Kidney tubule cell (primary cell): ENCODE data around the gene SH2D4B.
A peak's percentile ranks its signal among the peaks of the same experiment; 100 is the strongest.

ENCODE experiments used
- DNase-seq: peaks from one replicate; pipeline ENCODE4 v3.0.0-alpha.2; 2018; ENCODE audit warnings: low spot score

Gene SH2D4B

DNA sequence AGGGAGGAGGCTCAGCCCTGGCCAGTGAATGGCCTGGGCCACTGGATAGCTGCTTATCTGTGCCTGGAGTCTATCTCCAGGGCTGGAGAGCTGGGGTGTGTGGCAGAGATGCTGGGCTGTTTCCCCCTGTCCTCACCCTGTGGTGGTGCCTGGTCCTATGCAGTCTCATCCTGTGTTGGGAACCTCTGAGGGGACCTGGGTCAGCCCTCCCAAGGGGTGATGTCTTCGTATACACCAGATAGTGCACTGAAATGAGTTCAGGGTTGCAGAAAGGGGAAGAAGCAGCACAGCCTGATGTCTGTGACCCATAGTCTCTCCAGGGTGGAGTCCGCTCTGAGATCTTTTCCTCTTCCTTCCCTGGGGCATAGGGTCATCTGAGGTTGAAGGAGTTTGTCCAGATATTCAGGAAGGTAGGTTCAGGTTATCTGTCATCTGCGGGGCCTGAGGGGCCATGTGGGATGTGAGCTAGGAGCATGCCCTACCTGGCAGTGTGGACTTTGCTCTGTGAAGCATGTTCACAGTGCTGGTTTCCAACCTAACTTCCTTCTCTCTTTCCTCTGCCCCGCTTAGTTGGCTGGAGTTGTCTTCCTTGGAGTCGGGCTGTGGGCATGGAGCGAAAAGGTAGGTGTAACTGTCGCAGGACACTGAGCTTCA lies 33.4 kb upstream of the SH2D4B start:
- DNase-seq, result peak; percentile 51

DNA sequence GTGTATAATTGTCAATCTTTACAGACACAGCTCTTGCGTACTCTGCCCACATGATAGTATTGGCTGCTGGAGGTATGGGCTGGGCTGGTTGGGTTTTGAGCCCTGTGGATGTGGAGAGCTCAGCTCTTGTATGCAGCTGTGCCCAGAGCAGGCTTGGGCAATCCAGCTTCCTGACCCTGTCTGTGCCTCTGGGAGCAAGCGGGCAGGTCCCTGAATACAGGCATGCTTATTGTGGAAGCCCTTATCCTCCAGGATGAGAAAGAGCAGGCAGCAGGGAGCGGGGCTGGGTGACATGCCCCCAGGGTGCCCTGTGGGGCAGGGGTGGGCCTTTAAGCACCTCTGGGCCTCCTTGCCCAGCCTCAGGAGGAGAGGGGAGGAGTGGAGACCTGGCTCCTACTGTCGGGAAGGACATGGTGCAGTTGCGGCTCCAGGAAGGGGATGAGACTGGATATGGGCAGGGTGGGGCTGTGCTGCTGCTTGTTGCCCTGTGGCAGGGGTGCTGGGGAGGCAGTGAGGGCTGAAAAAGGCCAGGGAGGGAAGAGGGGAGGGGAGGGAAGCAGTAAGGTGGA lies 32.7 kb upstream of the SH2D4B start:
- DNase-seq, result no peak

DNA sequence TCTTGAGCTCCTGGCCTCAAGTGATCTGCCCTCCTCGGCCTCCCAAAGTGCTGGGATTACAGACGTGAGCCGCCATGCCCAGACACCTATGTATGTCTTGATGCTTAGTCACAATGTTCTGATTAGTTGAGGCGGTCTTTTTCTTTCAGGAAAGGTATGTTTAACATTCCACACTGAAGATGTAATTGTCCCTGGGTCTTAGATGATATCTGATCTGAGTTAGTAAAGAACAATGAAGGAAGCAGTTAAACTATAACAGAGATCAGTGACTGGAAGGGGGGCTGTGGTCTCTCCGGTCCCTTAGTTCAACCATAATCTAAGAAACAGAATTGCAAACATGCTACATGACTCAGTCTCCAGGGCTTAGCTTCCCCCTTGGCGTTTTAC lies 31.5 kb upstream of the SH2D4B start:
- peak; percentile 99 for DNase-seq

DNA sequence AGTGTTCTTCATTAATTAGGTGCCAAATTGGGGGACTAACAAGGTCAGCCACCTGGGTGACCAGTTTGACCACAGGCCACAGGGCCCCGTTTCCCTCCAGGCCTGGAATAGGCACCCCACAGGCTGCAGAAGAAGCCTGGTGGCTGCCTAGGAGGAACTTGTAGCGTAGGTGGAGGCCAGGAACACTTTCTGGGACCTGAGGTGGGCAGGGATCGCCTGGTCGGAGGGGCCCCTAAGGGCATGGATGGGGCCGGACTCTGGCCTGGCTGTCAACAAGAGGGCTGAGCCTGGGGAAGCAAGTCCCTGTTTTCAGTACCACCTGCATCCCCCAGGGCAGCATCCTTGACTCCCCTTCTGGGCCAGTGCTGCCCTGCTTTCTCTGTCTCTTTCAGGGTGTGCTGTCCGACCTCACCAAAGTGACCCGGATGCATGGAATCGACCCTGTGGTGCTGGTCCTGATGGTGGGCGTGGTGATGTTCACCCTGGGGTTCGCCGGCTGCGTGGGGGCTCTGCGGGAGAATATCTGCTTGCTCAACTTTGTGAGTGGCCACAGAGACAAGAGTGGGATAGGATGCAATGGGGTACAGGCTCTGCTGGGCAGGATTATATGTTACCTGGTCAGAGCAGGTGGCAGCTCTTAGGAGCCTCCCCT lies 30.7 kb upstream of the SH2D4B start:
- no peak for DNase-seq

GRCh38 chr10:80509108-80509402 lies 28.6 kb upstream of the SH2D4B start:
- no peak for DNase-seq

- DNase-seq, result peak; percentile 95
Measured at GRCh38 chr10:80509403-80510161, 28.1 kb upstream of the SH2D4B start.

GRCh38 chr10:80512031-80512526 lies 25.6 kb upstream of the SH2D4B start:
- no peak for DNase-seq

DNA sequence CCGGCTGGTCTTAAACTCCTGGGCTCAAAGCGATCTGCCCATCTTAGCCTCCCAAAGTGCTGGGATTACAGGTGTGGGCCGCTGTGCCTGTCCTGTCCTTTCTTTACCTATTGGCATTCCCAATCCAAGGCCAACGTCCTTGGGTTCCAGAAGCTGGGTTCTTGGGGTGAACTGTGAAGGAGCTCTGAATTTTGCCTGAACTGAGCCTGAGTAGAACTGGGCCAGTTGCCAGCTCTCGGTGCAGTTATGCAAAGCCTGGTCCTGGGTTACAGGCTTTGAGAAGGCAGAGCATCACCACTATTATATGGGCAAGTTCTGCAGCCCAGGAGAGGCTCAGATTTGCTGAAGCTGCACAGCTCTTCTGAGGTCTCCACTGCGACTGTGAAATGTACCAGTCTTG lies 24.6 kb upstream of the SH2D4B start:
- DNase-seq, result no peak

- DNase-seq, result no peak
Measured at GRCh38 chr10:80515511-80515910, 22.2 kb upstream of the SH2D4B start.

DNA sequence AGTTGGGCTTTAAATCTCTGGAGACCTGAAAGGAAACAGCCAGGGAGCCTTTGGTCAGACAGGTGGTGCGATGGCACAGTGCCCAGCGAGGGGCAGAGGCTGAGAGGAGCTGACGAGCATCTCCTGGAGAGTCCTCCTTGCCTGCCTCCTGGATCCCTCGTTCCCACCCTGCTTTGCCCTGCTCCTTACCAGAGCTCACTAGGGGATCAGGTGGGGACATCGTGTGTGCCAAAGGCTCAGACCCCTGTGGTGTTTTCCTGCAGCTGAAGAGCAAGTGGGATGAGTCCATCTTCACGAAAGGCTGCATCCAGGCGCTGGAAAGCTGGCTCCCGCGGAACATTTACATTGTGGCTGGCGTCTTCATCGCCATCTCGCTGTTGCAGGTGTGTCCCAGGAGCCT lies 21.8 kb upstream of the SH2D4B start:
- DNase-seq, result no peak

- DNase-seq, result no peak
Measured at GRCh38 chr10:80516506-80517075, 21.1 kb upstream of the SH2D4B start.

GRCh38 chr10:80517416-80518142 lies 20.1 kb upstream of the SH2D4B start:
- DNase-seq, result no peak

- DNase-seq, result no peak
Measured at GRCh38 chr10:80518143-80518806, 19.4 kb upstream of the SH2D4B start.

DNA sequence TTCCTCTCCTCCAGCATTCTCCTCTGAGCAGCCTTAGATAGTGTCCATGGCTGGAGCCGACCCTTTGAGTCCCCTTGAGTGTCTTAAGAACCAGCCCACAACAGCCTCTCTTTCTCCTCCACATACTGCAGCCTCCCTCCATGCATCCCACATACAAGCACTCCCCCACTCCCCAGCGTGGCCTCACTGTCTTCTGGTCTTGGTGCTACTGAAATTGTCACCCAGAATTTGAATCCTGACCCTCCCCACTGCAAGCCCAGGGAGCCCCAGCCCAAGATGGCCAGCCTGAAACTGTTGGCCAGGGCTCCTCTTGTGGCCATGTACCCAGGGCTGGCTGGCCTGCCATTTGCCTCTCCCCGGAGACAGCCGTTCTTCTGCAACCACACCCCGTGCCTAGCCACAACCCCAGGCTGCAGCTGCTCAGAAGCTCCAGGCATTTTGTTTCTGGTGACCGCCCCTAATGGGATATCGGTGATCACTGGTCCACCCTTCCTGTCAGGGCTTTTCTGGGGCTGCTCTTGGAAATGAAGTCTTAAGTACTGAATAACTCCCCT lies 18.8 kb upstream of the SH2D4B start:
- DNase-seq, result no peak

DNA sequence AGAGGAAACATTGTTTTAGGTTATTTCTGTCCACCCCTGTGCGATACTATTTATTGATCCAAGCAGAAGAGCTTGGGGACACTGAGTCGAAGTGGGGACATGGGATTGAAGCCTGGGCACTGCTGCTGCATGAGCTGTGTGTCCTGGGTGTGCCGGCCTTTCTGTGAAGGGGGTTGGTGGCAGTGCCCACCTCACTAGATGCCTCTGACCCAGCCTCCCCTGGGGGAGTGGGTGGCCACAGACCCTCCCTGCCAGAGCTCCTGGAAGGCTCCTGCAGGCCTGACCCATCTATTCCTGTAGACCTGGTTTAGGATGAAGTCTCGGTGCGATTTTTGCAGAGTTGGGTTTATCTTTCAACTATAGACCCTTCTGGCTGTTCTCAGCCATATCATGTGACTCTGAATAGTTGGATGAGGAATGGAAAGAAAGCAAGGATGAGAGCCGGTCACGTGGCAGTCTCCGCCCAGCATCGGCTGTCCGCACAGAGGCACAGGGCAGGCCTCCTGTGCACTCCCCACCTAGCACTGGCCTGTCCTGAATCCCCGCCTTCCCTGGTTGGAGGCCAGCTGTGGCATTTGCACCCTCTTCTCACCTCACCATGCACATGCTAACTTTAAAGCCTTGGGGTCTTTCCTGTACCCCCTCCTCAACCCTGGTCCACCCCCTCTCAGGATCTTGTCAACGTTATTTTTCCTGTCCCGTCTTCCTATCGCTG lies 17.6 kb upstream of the SH2D4B start:
- no peak for DNase-seq

DNA sequence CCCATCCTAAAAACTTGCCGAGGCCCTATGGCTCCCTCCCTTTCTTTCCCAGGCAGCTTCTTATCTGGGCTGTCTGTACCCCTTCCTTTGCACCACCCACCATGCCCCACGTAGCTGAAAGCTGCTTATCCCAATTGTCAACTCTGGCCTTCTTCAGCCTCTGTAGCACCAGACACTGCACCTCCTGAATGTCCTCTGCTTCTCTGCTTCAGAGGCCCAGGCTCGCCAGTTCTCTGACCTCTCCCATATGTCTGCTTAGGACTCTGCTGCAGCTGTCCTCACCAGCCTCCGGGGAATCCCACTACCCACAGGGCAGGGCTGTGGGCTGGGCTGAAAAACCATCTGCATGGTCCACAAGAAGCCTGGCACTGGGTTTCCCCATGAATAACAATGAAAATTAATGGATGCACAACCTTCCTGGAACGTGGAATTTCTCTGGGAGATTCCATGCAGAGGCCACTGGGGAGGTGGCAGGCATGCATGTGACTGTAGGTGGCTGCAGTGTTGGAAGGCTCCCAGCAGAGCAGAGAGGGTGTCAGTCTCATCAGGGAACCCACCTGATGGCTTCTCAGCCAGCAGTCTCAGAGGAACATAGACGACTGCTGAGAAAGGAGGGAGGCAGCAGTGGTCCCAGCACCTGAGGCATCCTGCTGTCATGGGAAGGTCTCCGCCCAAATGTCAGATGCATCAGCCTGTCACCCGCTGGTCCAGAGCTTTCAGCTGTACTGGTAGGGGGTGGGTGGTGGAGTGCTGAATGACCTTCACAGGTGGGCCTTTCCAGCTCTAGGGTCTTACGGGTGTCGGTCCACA lies 16.8 kb upstream of the SH2D4B start:
- peak; percentile 39 for DNase-seq

DNA sequence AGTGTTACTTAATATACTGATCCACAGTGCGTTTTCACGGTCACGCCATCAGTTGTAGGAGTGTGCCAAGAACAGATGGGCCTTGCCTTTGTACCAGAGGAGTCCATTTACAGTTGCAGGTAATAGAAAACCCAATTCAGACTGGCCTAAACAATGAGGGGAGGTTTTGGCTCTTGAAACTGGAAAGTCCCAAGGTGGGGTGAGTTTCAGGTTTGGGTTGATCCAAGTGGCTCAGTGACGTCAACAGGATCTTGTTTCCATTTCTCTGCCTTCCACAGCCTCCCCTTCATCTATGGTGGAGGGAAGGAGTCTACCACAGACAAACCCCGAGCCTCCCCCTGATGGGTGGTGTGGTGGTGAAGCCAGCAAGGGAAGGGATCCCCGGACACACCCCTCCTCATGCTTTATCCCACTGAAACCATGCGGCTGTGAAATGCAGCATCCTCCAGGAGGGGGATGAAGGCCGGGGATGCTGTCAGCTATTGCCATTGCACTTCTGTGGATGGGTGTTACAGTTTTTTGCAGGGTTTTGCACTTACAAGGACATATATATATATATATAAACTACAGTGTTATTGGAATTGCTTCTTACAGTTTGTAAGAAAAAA lies 14.8 kb upstream of the SH2D4B start:
- no peak for DNase-seq

GRCh38 chr10:80523773-80524172 lies 13.9 kb upstream of the SH2D4B start:
- peak; percentile 42 for DNase-seq
